Islet of Langerhans (tissue), 1 donor: ENCODE measurements around the gene APOL6.
"Not testable (repeated sequence)": the region's sequence is repeated elsewhere in the genome, so short reads cannot be mapped to it uniquely, and the experiment has no call there.

Experiments
- FAIRE-seq: peaks from one replicate; lab custom pipeline; 2011; peaks lifted over from hg19 to GRCh38; lab: Jason Lieb, UNC

The APOL6 gene

GRCh38 chr22:35679492-35679891, 31.2 kb downstream of the APOL6 start:
- FAIRE-seq, result not testable (repeated sequence)

- no peak for FAIRE-seq
These were observed 33.3 kb downstream of the APOL6 start for GRCh38 chr22:35681454-35682052.

GRCh38 chr22:35683560-35683959, 35.3 kb downstream of the APOL6 start:
- FAIRE-seq, result no peak

- no peak for FAIRE-seq
These were observed 36.0 kb downstream of the APOL6 start for GRCh38 chr22:35684270-35684700.

GRCh38 chr22:35684732-35685131, 36.5 kb downstream of the APOL6 start:
- FAIRE-seq, result no peak

- no peak for FAIRE-seq
These were observed 37.5 kb downstream of the APOL6 start for GRCh38 chr22:35685731-35686130.

- no peak for FAIRE-seq
These were observed 38.1 kb downstream of the APOL6 start for GRCh38 chr22:35686298-35686697.

GRCh38 chr22:35687461-35687860, 39.2 kb downstream of the APOL6 start:
- no peak for FAIRE-seq

GRCh38 chr22:35688913-35689675, 40.8 kb downstream of the APOL6 start:
- no peak for FAIRE-seq

- FAIRE-seq, result no peak
These were observed 41.8 kb downstream of the APOL6 start for GRCh38 chr22:35690001-35690400.

GRCh38 chr22:35695202-35695601, 47.0 kb downstream of the APOL6 start:
- no peak for FAIRE-seq

- no peak for FAIRE-seq
These were observed 48.9 kb downstream of the APOL6 start for GRCh38 chr22:35697142-35697541.

- not testable (repeated sequence) for FAIRE-seq
These were observed 51.6 kb downstream of the APOL6 start for GRCh38 chr22:35699852-35700251.

- no peak for FAIRE-seq
These were observed 55.8 kb downstream of the APOL6 start for GRCh38 chr22:35703861-35704584.

- no peak for FAIRE-seq
These were observed 56.9 kb downstream of the APOL6 start for GRCh38 chr22:35705141-35705540.

- FAIRE-seq, result no peak
These were observed 60.2 kb downstream of the APOL6 start for GRCh38 chr22:35708453-35708852.

- FAIRE-seq, result no peak
These were observed 60.7 kb downstream of the APOL6 start for GRCh38 chr22:35708917-35709316.

GRCh38 chr22:35711336-35711735, 63.1 kb downstream of the APOL6 start:
- no peak for FAIRE-seq

- no peak for FAIRE-seq
These were observed 64.4 kb downstream of the APOL6 start for GRCh38 chr22:35712672-35713071.

GRCh38 chr22:35717572-35717971, 69.3 kb downstream of the APOL6 start, which contains the start of gene APOL5:
Gene APOL5 (plus strand): TSS chr22:35717872. CDS start chr22:35717872, 0 bp downstream.
- no peak for FAIRE-seq
